GM21619 (cell line): ENCODE data around the gene MCF2L.
"Not testable (repeated sequence)": the region's sequence is repeated elsewhere in the genome, so short reads cannot be mapped to it uniquely, and the experiment has no call there.

Experiments
- ATAC-seq: cut with Tn5 transposase; IDR thresholded peaks from one replicate; pipeline ENCODE4 v1.9.1; 2021; ENCODE audit not compliant: unreplicated experiment

MCF2L gene

DNA sequence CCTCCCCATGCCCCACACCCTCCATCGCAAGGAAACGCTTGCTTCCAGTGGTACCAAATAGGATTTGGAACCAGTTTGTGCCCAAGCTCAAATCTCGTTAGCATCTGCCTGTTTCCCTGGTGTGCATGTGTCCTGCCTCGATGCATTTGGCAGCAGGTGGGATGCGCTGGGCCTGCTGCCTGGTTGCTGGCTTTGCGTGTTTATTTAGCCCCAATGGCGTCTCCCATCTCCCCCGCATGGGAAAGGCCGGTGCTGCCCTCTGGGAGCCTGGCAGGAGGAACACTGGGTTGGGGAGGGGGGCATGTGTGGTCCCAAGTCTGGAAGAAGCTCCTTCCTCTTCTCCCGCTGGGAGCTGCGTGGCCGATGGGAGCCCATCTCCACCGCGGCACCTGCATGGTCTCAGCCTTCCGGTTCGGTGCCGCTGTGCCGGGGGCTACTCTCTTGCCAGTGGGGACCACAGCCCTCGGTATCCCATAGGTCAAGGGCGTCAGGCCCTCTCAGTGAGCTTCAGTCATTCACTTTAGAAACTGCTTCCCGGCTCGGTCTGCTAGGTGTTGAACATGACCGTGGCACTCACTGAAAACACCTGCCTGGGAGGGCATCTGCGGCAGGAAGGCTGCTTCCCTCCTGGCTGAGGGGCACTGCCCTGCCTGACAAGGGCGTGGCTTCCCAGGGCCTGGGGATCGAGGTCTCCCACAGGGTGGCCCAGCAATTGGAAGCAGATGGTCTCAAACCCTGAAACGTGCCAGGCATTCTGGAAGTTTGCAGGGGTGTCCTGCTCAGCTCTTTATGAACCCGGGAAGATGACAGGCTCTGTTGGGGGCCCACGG is 124.8 kb downstream of the MCF2L start:
- no peak for ATAC-seq

DNA sequence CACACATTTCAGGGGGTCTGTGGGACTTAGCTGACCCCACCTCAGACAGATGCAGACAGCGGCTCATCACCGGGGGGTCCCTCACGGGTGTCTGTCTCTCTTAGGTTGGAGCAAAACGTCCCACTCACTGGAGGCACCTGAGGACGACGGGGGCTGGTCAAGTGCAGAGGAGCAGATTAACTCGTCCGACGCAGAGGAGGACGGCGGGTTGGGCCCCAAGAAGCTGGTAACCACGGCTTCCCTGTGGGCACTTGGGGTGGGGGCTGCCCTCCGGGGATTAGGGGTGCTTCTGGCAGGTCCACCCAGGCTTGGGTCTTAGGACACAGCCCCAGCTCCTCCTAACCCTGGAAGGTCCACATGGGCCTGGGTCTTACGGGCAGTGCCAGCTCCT is 125.4 kb downstream of the MCF2L start:
- no peak for ATAC-seq

DNA sequence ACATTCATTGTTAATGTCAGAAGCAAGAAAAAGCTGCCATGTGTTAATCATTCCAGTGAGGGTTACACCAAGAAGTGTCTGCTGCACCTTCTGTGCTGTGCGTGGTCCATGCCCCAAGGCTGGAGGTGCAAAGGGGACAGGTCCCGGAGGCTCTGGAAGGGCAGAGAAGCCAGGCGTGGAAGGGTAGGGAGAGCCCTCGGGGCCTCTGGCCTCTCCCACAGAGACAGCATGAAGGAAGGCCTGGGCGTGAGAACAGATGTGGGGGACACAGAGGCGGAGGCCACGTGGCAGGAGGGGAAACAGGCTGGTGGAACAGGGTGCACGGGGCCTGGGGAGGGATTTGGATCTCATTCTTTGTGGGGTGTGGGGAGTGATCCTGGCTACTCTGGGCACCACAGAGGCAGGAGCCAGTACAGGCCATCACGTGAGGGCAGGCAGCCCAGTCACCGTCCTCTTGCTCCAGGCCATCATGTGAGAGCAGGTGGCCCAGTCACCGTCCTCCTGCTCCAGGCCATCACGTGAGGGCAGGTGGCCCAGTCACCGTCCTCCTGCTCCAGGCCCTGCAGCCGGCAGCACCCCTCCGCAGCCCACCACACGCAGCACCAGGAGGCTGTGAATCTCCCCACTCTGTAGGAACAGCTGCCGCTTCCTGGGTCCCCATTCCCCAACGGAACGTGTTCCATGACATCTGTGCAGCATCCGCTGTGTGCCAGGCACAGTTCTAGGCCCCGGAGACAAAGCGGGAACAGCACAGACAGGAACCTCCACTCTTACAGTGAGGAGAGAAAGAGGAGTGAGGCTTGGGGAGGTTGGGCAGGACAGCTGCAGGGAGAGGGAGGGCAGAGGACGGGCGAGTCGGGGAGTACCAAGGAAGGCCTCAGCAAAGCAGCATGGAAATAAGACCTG is 126.4 kb downstream of the MCF2L start:
- ATAC-seq, result no peak

DNA sequence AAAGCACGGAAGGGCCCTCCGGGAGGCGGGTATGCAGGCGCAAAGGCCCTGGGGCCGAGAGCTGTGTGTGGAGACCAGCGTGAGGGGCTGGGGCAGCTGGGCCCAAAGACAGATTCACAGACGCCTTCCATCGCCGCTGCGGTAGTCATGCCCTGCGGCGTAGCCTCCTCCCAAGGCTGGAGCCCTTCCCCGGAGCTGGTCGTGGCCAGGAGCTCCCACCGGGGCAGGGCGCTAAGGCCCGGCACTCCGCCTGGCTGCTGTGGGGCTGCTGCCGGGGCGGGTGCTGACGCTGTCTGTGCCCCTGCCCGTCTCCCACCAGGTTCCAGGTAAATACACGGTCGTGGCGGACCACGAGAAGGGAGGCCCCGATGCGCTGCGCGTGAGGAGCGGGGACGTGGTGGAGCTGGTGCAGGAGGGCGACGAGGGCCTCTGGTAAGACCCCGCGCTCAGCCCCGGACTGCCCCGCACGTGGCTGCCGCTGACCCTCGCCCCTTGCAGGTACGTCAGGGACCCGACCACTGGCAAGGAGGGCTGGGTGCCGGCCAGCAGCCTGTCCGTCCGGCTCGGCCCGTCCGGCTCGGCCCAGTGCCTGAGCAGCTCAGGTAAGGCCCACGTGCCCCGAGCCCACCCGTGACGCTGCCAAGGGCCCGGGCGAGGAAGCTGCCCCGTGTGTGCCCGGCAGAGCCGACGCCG is 127.2 kb downstream of the MCF2L start:
- no peak for ATAC-seq

DNA sequence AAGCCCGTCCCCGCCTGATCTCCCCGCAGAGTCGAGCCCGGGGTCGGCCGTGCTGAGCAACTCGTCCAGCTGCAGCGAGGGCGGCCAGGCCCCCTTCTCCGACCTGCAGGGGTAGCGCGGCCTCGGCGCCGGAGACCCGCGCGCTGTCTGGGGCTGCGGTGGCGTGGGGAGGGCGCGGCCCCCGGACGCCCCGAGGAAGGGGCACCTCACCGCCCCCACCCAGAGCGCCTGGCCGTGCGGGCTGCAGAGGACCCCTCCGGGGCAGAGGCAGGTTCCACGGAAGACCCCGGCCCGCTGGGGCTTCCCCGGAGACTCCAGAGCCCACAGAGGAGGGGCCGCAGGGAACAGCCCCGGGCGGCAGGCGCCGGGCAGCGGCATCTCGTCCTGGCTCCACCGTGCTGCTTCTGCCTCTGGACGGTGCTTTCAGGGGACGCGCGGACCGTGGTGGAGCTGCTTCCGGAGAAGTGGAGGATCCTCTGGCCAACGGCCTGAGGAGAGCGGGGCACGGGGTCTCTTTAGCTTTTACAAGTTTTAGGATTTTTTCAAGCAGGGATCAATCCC is 127.8 kb downstream of the MCF2L start:
- no peak for ATAC-seq

DNA sequence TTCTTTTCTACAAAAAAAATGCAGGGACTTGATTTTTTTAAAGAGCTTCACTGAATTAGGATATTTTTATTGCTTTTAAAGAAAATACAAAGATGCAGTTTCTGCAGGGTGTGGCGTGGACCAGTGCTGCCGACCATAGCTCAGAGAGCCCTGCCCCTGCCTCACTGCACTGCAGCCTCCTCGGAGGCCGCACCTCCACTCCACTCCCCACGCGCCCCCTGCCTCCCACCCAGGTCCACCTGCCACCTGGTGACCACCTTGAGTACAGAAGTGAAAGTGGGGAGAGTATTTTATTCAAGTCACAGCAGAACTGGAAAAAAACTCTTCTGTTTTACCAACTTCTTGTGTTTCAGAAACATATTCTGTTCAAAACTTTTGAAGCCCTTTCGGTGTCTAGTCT is 128.6 kb downstream of the MCF2L start:
- no peak for ATAC-seq

DNA sequence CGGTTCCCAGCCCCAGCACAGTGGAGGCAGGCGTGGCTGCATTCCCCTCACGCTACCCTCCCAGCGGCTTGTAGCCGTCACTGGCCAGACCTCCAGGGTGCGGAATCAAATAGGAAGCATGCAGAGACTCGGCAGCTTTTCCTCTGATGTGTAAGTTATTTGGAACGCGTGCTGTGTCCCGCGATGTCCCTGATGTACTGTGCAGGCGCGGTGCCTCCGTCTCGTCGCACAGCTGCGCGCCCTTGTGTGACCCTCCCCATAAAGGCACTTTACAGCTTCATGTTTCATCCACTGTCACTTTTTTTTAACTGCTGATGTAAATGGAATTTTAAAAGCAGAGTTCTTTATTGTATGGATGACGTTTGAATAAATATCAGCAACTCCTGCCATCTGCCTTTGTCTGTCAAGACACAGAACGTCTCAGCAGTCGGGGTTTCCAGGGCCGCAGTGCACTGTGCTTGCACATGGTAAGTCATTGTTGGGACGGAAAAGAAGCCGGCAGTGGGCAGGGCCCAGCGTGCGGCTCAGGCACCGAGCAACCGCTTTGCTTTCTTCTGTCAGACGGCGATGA is 129.2 kb downstream of the MCF2L start:
- no peak for ATAC-seq

DNA sequence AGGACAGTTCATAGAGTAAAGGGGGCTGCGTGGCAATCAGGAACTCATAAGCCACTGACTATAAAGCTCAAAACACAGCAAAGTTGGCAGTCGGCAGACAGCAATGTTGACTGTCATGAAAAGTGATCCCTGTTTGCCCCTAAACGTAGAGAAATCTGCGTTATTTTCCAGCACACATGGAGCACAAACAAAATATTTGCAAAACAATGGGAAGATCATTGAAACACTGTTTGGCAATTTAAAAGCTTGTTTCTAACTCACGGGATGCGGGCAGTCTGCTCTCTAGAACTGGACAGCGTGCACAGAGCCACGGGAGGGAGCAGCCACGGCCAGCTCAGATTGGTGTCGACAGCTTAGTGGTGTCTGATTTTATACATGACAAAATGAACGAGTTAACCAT is 130.1 kb downstream of the MCF2L start:
- no peak for ATAC-seq

DNA sequence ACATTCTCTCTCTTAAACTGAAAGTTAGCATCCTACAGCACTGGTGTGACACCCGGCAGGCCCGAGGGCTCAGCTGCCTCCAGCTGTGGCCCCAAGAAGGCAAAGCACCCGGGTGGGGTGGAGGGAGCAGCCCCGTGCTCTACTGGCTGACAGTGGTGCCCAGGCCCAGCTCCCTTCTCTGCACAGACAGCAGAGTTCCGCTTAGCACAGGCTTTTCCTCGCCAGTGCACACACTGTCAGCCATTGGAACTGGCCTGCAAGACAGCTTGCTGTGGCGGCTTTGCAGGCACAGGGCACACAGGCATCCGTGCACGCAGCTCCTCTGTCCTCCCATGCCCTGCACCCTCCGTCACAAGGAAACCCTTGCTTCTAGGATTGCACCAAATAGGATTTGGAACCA is 133.3 kb downstream of the MCF2L start:
- ATAC-seq, result not testable (repeated sequence)

DNA sequence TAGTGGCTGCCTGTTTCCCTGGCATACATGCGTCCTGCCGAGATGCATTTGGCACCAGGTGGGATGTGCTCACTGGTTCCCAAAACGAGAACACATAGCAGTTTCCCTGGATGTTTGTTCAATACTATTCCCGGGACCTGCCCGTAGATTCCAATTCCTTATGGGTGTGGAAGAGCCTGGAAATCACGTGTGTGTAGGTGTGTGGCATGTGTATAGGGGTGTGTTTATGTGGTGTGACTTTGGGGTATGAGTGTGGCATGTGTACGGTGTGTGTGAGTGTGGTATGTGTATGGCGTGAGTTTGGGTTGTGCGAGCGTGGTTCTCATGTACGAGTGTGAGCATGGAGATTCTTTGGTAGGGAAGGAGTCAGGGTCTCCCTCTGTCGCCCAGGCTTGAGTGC is 133.7 kb downstream of the MCF2L start:
- no peak for ATAC-seq

DNA sequence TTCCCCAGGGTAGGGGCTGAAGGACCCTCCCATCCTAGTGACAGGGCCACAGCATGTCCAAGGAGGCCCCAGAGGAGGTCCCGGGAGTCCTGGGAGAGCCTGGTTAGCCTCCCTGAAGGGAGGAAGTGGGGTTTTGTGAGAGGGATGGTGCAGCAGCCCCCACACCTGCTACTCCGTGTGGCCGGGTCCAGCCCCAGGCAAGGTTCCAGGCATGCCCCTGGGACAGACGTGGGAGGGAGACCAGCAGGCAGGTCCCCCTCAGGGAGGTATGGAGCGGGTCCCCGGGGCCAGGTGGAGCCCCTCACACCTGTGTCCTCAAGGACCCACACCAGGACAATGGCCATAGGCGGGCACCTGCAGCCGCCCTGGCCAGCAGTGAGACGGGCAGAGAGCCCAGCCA is 134.6 kb downstream of the MCF2L start:
- ATAC-seq, result no peak

DNA sequence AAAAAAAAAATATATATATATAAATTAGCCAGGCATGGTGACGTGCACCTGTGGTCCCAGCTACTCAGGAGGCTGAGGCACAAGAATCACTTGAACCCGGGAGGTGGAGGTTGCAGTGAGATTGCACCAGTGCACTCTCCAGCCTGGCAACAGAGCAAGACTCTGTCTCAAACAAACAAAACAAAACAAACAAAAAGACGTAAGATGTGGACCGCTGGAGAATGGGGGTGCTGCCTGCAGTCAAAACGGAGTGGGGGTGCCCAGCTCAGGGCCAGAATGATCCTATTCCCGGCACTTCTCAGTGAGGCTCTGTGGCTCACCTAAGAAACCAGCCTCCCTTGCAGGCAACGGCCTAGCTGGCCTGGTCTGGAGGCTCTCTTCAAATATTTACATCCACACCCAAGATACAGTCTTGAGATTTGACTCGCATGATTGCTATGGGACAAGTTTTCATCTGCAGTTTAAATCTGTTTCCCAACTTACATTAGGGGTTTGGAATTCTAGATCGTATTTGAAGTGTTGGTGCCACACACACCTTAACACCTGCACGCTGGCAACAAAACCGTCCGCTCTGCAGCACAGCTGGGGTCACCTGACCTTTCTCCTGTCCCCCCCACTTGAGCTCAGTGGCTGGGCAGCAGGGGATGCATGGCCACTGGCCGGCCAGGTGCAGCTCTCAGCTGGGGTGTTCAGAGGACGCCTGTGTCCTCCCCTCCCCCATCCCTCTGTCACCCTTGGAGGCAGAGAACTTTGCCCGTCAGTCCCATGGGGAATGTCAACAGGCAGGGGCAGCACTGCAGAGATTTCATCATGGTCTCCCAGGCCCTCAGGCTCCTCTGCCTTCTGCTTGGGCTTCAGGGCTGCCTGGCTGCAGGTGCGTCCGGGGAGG is 136.3 kb downstream of the MCF2L start, which contains the start of gene F7:
TSS of gene F7 (plus strand) at position 760 of the 889 bp plus-strand sequence. CDS start at position 811, 51 bp downstream.
- ATAC-seq, result no peak

DNA sequence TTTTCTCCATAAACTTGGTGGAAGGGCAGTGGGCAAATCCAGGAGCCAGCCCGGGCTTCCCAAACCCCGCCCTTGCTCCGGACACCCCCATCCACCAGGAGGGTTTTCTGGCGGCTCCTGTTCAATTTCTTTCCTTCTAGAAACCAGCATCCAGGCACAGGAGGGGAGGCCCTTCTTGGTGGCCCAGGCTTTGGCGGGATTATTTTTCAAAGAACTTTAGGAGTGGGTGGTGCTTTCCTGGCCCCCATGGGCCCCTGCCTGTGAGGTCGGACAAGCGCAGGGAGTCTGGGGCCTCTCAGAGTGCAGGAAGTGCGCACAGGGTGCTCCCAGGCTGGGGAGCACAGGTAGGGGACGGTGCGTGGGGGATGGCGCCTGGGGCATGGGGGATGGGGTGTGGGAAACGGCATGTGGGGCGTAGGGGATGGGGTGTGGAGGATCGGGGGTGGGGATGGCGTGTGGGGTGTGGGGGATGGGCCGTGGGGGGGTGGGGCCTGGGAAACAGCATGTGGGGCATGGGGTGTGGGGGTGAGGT is 137.0 kb downstream of the MCF2L start:
- ATAC-seq, result no peak

DNA sequence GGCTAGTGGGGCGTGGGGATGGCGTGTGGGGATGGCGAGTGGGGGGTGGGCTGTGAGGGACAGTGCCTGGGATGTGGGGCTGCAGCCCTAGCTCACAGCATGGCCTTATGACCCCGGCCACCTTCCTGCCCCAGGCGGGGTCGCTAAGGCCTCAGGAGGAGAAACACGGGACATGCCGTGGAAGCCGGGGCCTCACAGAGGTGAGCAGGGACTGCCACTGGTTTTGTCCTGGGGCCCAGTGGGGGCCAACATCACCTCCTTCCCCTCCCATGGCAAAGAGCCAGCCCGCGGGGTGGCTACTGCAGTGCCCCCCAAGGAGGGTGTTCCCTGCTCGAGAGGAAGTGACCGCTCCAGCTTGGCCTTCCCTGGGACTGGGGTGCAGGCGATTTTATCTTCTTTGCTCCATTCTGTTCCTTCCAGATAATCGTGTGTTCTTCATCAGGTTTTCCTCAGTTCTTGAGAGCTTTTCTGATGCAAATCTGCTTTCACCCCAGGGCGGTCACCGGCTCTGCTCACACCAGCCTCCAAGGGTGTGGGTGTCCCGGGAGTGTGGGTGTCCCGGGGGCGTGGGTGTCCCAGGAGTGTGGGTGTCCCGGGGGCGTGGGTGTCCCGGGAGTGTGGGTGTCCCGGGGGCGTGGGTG is 137.8 kb downstream of the MCF2L start:
- ATAC-seq, result no peak

DNA sequence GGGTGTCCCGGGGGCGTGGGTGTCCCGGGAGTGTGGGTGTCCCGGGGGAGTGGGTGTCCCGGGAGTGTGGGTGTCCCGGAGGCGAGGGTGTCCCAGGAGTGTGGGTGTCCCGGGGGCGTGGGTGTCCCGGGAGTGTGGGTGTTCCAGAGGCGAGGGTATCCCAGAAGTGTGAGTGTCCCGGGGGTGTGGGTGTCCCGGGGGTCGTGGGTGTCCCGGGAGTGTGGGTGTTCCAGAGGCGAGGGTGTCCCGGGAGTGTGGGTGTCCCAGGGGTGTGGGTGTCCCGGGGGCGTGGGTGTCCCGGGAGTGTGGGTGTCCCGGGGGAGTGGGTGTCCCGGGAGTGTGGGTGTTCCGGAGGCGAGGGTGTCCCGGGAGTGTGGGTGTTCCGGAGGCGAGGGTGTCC is 139.5 kb downstream of the MCF2L start:
- not testable (repeated sequence) for ATAC-seq

DNA sequence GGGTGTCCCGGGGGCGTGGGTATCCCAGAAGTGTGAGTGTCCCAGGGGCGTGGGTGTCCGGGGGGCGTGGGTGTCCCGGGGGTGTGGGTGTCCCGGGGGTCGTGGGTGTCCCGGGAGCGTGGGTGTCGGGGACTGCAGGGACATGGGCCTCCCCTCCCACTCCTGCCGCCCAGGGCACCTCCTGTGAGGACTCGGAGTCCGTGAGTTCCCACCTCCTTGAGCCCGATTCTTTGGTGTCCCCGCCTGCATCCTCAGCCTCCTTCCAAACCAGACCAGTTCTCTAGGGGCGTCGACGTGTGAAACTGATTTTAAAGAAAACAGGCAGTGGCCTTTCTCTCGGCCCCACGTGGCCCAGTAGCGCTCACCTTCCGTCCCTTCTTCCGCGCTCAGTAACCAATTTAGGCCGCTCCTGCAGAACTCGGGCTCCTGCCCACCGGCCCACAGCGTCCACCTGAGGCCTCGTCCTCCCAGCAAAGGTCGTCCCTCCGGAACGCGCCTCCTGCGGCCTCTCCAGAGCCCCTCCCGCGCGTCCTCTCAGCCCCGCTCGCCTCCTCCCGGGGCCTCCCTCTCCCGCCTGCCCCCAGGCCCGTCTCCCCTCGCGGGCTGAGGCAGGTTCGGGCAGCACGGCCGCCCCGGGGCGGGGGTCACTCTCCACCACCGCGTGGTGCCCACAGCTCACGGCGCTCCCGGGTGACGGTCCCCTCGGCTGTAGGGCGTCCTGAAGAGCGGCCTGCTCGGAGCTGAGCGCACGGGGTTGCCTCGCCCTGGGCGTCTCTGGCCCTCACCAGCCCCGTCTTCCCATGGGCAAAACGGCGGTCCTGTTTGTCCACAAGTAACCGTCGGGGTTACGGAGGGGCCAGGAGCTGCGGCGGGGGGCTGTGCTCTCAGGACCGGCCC is 140.4 kb downstream of the MCF2L start:
- no peak for ATAC-seq

DNA sequence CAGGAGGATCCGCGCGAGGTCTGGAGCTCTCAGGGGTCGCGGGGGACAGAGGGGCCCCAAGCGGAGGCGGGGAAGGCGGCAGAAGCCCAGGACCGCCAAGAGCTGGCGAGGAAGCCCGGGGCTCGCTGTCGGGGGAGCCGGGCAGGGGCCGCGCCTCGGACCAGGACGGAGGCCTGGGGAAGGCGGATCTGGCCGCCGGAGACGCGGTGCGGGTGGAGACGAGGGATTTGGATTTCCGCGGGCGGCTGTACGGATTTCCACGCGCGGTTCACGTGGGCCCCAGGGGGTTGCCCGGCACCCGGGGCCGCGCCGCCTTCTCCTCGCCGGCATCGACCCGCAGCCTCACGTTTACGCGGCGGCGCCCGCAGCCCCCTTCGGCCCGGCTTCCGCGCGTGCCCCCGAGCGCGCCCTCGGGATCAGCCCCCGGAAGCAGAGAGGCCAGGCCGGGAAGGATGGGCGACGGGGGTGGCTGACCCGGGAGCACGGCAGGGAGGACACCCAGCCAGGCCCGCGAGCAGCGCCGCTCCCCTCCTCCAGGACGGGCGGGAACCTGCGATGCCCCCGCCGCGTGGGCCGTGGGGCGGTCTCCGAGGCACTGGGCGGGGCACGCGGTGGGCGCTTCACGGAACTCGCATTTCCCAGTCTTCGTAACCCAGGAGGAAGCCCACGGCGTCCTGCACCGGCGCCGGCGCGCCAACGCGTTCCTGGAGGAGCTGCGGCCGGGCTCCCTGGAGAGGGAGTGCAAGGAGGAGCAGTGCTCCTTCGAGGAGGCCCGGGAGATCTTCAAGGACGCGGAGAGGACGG is 141.2 kb downstream of the MCF2L start:
- no peak for ATAC-seq
